CD1c-positive myeloid dendritic cell (primary cell): Measurements from ENCODE around the gene ATP5PD.

Source experiments
- DNase-seq: peaks from one replicate; pipeline ENCODE4 v3.0.0-alpha.2; 2016; ENCODE audit errors: extremely low spot score

Gene ATP5PD

GRCh38 chr17:75046407-75047289 lies at the start of gene ATP5PD, which contains the start of gene KCTD2:
TSS of gene ATP5PD (minus strand) at chr17:75046969. CDS start at chr17:75042650, 4,319 bp downstream.
TSS of gene KCTD2 (plus strand) at chr17:75047225. CDS start at chr17:75047251, 26 bp downstream.
- DNase-seq: peak; percentile 97

- DNase-seq: peak; percentile 93
Measured at GRCh38 chr17:75096082-75096625, 49.4 kb upstream of the ATP5PD start.

- peak; percentile 0 for DNase-seq
Measured at GRCh38 chr17:75094871-75095399, 48.2 kb upstream of the ATP5PD start.

- DNase-seq: peak; percentile 0
Measured at GRCh38 chr17:75093548-75094158, 46.9 kb upstream of the ATP5PD start.

- DNase-seq: no peak
Measured at GRCh38 chr17:75091855-75092327, 45.1 kb upstream of the ATP5PD start.

- DNase-seq: peak; percentile 0
Measured at GRCh38 chr17:75090871-75091854, 44.4 kb upstream of the ATP5PD start.

GRCh38 chr17:75088465-75089417 lies 42.0 kb upstream of the ATP5PD start:
- DNase-seq: peak; percentile 72

GRCh38 chr17:75087558-75088453 lies 41.0 kb upstream of the ATP5PD start, which contains the start of gene SLC16A5:
TSS of gene SLC16A5 (plus strand) at chr17:75087954. CDS start at chr17:75093637, 5,683 bp downstream.
- peak; percentile 86 for DNase-seq

- DNase-seq: no peak
Measured at GRCh38 chr17:75087182-75087557, 40.4 kb upstream of the ATP5PD start.

GRCh38 chr17:75086496-75087181 lies 39.9 kb upstream of the ATP5PD start:
- DNase-seq: no peak

- no peak for DNase-seq
Measured at GRCh38 chr17:75084039-75084660, 37.4 kb upstream of the ATP5PD start.

- no peak for DNase-seq
Measured at GRCh38 chr17:75082683-75083082, 35.9 kb upstream of the ATP5PD start.

GRCh38 chr17:75081611-75082540 lies 35.1 kb upstream of the ATP5PD start:
- DNase-seq: no peak

- no peak for DNase-seq
Measured at GRCh38 chr17:75079023-75079373, 32.2 kb upstream of the ATP5PD start.

GRCh38 chr17:75078284-75079022 lies 31.7 kb upstream of the ATP5PD start:
- DNase-seq: peak; percentile 80
